Transverse colon (tissue), 4 donors: Measurements from ENCODE around the gene HBZ. TPM values are rescaled to one million over a fixed set of nuclear protein-coding genes. Genes with fewer than 3 reads are reported as not detected.
"Not testable (repeated sequence)": the region's sequence is repeated elsewhere in the genome, so short reads cannot be mapped to it uniquely, and the experiment has no call there.

Experiments used
- DNase-seq: peaks from one replicate; pipeline ENCODE4 v3.0.0-alpha.2; 2019
- H3K27ac ChIP-seq, 4 donors: fragments of 200-600 bp; sonication (generic); 2 replicates each; pipeline ENCODE4 v1.5.1; 2016 to 2018; ENCODE audit warnings: inconsistent platforms in 4 of 4
- H3K27me3 ChIP-seq: fragments of 200-600 bp; sonication (generic); 2 replicates; pipeline ENCODE4 v1.5.1; 2017; ENCODE audit warnings: inconsistent platforms
- H3K36me3 ChIP-seq, 4 donors: fragments of 200-600 bp; sonication (generic); 2 replicates each; pipeline ENCODE4 v1.5.1; 2017 to 2019; ENCODE audit warnings: inconsistent platforms in 4 of 4
- H3K4me1 ChIP-seq, 4 donors: fragments of 200-600 bp; sonication (generic); 2 replicates each; pipeline ENCODE4 v1.5.1; 2017 to 2020; ENCODE audit warnings: inconsistent platforms in 4 of 4
- H3K4me3 ChIP-seq, 4 donors: fragments of 200-600 bp; sonication (generic); 1 replicate in 1 of 4; 2 replicates in 3 of 4; pipeline versions ENCODE4 v1.5.1 to v1.6.1; 2017 to 2019; ENCODE audit warnings: inconsistent platforms in 4 of 4
- H3K9me3 ChIP-seq, 2 donors: fragments of 200-600 bp; sonication (generic); 2 replicates each; pipeline ENCODE4 v1.5.1; 2017 to 2019; ENCODE audit warnings: inconsistent platforms in 2 of 2
- EP300 ChIP-seq: sonication (generic); formaldehyde crosslinking; IDR thresholded peaks from one replicate; pipeline ENCODE4 v1.6.1; 2017; ENCODE audit warnings: antibody characterized with exemption, low read depth
- POLR2A ChIP-seq: fragments of 450-650 bp; IDR thresholded peaks from one replicate; pipeline ENCODE4 v1.6.1; 2016; ENCODE audit warnings: antibody characterized with exemption, mild to moderate bottlenecking, moderate library complexity
- POLR2AphosphoS5 ChIP-seq, 3 donors: sonication (generic); formaldehyde crosslinking; IDR thresholded peaks; one replicate each; pipeline ENCODE4 v1.6.1; 2016; ENCODE audit warnings: antibody characterized with exemption in 3 of 3
- WGBS, 2 donors: methylation state at CpG; one replicate each; pipeline ENCODE4 v1.1.5; 2018; ENCODE audit warnings: low coverage in 1 of 2; 5-methylcytosine and 5-hydroxymethylcytosine counted together
- in situ Hi-C, 4 donors: fragments of 200-750 bp; cut with MboI; loops; one replicate each; pipeline versions ENCODE4 v1.15.0 to v1.15.1; 2017; ENCODE audit warnings: low sequenced_read_pairs in 3 of 4, low pct_ligation_motif_present in 1 of 4, low pct_unique_long_range_greater_than_20kb in 1 of 4
- intact Hi-C: fragments of 100-400 bp; cut with DNase I; formaldehyde crosslinking; loops from one replicate; pipeline ENCODE4 v1.15.1; 2023; ENCODE audit warnings: low total_unique reads
- total RNA-seq, 4 donors: library from RNA; depleted of rRNA; stranded (reverse); fragments of >200 nt; gene quantifications; one replicate each; pipeline ENCODE4 v1.1.0, GENCODE V29; 2016
- TF ChIP-seq, protein P1 (sequence below), 5 experiments: fragments of 200-600 bp in 3 of 5; fragments of 450-650 bp in 2 of 5; sonication (generic) in 3 of 5; IDR thresholded peaks; 1 replicate in 2 of 5; 2 replicates in 3 of 5; pipeline ENCODE4 v1.5.1; 2016 to 2017; ENCODE audit warnings: antibody characterized with exemption in 5 of 5, inconsistent platforms in 3 of 5, mild to moderate bottlenecking in 2 of 5, moderate library complexity in 1 of 5

Gene HBZ
- total RNA-seq, 4 donors from 2014 or later: not detected

GRCh38 chr16:154217-155030 is 2.0 kb downstream of the HBZ start:
- no peaks in the 10 kb centered on the region for H3K36me3 ChIP-seq
- H3K4me1 ChIP-seq: peaks cover 4 to 10% (median 7%) of the 10 kb centered on the region in 4 donors
- H3K27me3 ChIP-seq: peaks cover 72% of the 10 kb centered on the region
- H3K4me3 ChIP-seq: peak overlapping the region; percentile 6 to 50 (median 24)
- 5 to 20% methylated on average over 1 to 53 of the region's 59 CpGs for WGBS, 2 donors
- TF ChIP-seq POLR2A (no peak), EP300 (no peak), POLR2AphosphoS5 (IDR thresholded peaks at IDR 0.05) (no peak)
- TF ChIP-seq, protein P1, sequence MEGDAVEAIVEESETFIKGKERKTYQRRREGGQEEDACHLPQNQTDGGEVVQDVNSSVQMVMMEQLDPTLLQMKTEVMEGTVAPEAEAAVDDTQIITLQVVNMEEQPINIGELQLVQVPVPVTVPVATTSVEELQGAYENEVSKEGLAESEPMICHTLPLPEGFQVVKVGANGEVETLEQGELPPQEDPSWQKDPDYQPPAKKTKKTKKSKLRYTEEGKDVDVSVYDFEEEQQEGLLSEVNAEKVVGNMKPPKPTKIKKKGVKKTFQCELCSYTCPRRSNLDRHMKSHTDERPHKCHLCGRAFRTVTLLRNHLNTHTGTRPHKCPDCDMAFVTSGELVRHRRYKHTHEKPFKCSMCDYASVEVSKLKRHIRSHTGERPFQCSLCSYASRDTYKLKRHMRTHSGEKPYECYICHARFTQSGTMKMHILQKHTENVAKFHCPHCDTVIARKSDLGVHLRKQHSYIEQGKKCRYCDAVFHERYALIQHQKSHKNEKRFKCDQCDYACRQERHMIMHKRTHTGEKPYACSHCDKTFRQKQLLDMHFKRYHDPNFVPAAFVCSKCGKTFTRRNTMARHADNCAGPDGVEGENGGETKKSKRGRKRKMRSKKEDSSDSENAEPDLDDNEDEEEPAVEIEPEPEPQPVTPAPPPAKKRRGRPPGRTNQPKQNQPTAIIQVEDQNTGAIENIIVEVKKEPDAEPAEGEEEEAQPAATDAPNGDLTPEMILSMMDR (IDR thresholded peaks at IDR 0.05): no peak
- in situ Hi-C loops: no loop called here
- DNase-seq: peak; percentile 27
- H3K27ac ChIP-seq: peak overlapping the region in 1 of 4 donors; percentile 30
- intact Hi-C loops: no loop called here
- no peaks in the 10 kb centered on the region for H3K9me3 ChIP-seq

DNA sequence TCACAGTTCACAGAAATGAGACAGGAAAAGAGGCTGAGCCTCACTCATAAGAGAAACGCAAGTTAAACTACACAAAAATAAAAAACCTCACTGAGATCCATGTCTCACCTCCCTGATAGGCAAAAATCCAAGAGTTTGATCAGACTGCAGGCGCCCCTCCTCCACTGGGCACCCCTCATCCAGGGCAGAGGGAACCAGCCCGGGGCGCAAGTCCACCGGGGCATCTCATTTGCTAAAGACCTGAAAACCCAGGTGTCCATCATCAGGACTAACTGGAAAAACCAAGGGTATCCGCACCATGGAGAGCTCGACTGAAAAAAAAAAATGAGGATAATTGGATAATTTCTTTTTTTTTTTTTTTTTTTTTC is 2.6 kb downstream of the HBZ start:
- Histone ChIP-seq H3K4me3 (peak overlapping the region in 1 of 4 donors; percentile 50), H3K36me3 (no peaks in the 10 kb centered on the region), H3K4me1 (peaks cover 4 to 10% (median 7%) of the 10 kb centered on the region in 4 donors), H3K27ac (no peak overlapping the region), H3K27me3 (peaks cover 68% of the 10 kb centered on the region), H3K9me3 (no peaks in the 10 kb centered on the region)
- WGBS, 2 donors: 20 to 67% methylated on average over 1 to 7 of the region's 7 CpGs
- in situ Hi-C loops: no loop called here
- TF ChIP-seq, protein P1 (IDR thresholded peaks at IDR 0.05): no peak
- TF ChIP-seq EP300 (no peak), POLR2A (no peak), POLR2AphosphoS5 (IDR thresholded peaks at IDR 0.05) (no peak)
- intact Hi-C loops: no loop called here
- DNase-seq: no peak

DNA sequence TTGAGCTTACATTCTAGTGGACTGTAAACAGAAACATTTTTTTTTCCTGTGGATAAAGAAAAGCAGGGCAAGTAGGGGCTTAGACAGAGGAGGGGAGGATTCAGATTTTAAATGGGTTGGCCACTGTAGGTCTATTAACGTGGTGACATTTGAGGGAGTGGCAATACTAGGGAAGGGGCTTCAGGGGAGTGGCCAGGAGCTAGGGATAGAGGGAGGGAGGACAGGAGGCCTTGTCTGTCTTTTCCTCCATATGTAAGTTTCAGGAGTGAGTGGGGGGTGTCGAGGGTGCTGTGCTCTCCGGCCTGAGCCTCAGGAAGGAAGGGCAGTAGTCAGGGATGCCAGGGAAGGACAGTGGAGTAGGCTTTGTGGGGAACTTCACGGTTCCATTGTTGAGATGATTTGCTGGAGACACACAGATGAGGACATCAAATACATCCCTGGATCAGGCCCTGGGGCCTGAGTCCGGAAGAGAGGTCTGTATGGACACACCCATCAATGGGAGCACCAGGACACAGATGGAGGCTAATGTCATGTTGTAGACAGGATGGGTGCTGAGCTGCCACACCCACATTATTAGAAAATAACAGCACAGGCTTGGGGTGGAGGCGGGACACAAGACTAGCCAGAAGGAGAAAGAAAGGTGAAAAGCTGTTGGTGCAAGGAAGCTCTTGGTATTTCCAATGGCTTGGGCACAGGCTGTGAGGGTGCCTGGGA is 6.8 kb downstream of the HBZ start:
- DNase-seq: no peak
- in situ Hi-C loops (no loop called here), intact Hi-C loops (no loop called here)
- Histone ChIP-seq H3K27ac (no peak overlapping the region), H3K4me3 (no peak overlapping the region), H3K27me3 (peaks cover 73% of the 10 kb centered on the region), H3K9me3 (no peaks in the 10 kb centered on the region), H3K4me1 (peaks cover 3 to 8% (median 6%) of the 10 kb centered on the region in 4 donors), H3K36me3 (no peaks in the 10 kb centered on the region)
- WGBS, 2 donors: 38 to 43% methylated on average over 1 to 6 of the region's 6 CpGs
- TF ChIP-seq POLR2A (no peak), EP300 (no peak), POLR2AphosphoS5 (IDR thresholded peaks at IDR 0.05) (no peak)
- TF ChIP-seq, protein P1 (IDR thresholded peaks at IDR 0.05): no peak

DNA sequence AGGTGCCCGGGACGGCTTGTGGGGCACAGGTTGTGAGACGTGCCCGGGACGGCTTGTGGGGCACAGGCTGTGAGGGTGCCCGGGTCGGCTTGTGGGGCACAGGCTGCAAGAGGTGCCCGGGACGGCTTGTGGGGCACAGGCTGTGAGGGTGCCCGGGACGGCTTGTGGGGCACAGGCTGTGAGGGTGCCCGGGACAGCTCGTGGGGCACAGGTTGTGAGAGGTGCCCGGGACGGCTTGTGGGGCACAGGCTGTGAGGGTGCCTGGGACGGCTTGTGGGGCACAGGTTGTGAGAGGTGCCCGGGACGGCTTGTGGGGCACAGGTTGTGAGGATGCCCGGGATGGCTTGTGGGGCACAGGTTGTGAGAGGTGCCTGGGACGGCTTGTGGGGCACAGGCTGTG is 7.8 kb downstream of the HBZ start:
- DNase-seq, H3K27ac ChIP-seq, intact Hi-C loops, H3K36me3 ChIP-seq, H3K4me1 ChIP-seq, in situ Hi-C loops, H3K9me3 ChIP-seq, H3K4me3 ChIP-seq: not testable (repeated sequence)
- WGBS, 2 donors: 79% methylated on average over 6 of the region's 20 CpGs; no CpG with 5 or more reads in 1 of the 2 donors
- H3K27me3 ChIP-seq: peaks cover 68% of the 10 kb centered on the region
